NCI-H526 (cell line): Measurements from ENCODE around the gene IFIT5.
A peak's percentile ranks its signal among the peaks of the same experiment; 100 is the strongest.
"Not testable (repeated sequence)": the region's sequence is repeated elsewhere in the genome, so short reads cannot be mapped to it uniquely, and the experiment has no call there.

ENCODE experiments used
- DNase-seq, 2 experiments: peaks; one replicate each; lab custom pipeline; 2025; lab: John Stamatoyannopoulos, UW

IFIT5 gene

GRCh38 chr10:89428877-89429276, 14.5 kb downstream of the IFIT5 start:
- DNase-seq, result no peak

DNA sequence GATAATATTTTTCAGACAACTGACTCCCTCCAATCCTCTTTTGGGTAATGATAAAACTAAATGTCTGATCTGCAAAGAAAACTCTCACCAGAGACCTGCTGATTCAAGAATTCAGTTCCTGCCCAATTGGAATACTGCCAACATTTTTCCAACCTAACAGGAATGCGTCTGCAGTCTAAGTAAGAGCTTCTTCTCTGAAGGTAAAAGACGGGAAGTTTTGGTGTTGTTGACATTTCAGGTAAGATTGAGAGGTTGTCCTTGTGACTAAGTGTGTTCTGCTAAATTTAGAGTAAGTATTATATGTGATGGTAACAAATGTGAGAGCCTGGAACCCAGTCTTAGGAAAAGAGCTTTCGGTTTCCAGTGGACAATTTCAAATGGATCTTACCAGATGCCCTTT, 17.6 kb downstream of the IFIT5 start:
- no peak for DNase-seq

GRCh38 chr10:89438525-89438924, 24.2 kb downstream of the IFIT5 start:
- DNase-seq, result no peak

DNA sequence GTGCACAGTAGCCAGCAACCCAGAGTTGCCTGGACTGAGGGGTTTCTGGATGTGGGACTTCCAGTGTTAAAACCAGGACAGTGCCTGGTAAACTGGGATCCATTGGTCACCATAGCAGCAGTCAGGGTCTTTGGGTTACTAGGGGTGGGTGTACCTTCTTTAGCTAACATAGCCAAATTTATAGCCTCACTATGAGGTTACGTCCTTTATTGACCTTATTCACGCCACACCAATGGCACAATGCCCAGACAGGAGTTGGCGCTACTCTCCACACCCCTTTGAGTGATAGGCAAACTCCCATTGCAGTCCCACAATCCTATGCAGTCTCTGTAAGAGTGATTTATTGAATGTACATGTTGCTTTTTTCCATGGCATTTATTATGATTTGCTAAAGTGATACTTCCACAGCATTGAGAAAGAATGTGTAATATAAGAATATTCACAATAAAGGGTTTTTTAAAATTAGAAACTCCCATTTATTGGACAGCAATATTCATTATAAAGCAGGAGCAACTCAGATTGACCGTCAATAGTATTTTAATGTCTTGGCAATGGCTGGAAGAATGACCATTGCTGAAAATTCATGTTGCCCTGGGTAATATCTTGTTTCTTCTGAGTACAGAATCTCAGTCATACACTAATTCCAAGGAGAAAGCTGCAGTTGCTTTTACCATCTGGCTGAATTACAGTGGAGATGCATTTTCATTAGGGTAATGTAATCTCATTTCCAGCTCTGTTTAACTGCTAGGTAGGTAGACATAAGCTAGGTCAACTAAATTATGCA, 26.1 kb downstream of the IFIT5 start:
- no peak for DNase-seq

GRCh38 chr10:89442289-89442688, 27.9 kb downstream of the IFIT5 start:
- no peak for DNase-seq

DNA sequence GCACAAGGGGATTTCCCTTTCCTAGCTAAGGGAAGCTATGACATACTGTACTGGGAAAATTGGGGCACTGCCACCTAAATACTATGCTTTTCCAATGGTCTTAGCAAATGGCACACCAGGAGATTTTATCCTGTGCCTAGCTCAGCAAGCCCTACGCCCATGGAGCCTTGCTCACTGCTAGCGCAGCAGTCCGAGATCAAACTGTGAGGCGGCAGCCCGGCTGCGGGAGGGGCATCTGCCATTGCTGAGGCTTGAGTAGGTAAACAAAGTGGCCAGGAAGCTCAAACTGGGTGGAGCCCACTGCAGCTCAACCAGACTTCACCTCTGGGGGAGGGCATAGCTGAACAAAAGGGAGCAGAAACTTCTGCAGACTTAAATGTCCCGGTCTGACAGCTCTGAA, 30.5 kb downstream of the IFIT5 start:
- DNase-seq, result not testable (repeated sequence)

- DNase-seq, result no peak
Measured at GRCh38 chr10:89450901-89451300, 36.5 kb downstream of the IFIT5 start.

GRCh38 chr10:89452193-89452592, 37.8 kb downstream of the IFIT5 start:
- no peak for DNase-seq

GRCh38 chr10:89454561-89455347, 40.4 kb downstream of the IFIT5 start:
- no peak for DNase-seq

GRCh38 chr10:89458291-89458690, 43.9 kb downstream of the IFIT5 start:
- DNase-seq, result no peak

DNA sequence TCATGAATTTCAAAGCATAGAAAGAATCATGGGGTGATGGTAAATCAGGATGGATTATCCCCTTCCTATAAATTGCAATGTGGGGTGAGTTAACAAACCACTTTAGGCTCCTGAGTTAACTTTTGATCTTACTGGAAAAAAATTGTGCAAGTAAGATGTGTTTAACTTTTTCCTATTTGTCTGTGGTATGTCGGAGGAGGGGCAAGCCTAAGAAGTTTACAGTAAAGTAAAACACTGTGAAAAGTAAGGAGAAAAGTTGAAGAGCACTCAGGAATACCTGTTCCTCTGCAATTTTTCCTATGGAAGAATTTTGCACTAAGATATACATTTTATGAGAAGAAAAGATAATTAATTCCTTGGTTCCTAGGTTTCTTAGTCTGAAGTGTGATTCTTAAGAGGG, 44.4 kb downstream of the IFIT5 start:
- no peak for DNase-seq

- DNase-seq, result no peak
Measured at GRCh38 chr10:89463846-89464537, 49.6 kb downstream of the IFIT5 start.

DNA sequence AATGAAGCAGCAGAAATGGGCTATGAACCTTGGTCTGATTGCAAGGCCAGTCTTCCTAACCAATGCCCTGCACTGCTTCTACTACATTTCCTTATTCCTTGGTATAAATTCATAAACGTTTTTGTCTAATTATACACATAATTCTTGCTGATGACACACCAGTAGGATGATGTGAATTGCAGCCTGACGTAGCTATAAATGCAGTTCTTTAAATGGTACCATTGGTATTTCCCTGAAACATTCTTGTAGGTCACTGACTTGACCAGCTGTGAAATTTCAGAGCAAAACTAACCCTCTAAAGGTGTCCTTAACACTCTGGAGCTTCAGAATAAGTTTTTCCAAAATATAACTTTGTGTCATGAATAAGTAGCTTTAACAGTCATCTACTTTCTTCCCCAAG, 50.8 kb downstream of the IFIT5 start:
- no peak for DNase-seq

GRCh38 chr10:89466599-89467035, 52.2 kb downstream of the IFIT5 start:
- DNase-seq, result peak; percentile 0 to 13

DNA sequence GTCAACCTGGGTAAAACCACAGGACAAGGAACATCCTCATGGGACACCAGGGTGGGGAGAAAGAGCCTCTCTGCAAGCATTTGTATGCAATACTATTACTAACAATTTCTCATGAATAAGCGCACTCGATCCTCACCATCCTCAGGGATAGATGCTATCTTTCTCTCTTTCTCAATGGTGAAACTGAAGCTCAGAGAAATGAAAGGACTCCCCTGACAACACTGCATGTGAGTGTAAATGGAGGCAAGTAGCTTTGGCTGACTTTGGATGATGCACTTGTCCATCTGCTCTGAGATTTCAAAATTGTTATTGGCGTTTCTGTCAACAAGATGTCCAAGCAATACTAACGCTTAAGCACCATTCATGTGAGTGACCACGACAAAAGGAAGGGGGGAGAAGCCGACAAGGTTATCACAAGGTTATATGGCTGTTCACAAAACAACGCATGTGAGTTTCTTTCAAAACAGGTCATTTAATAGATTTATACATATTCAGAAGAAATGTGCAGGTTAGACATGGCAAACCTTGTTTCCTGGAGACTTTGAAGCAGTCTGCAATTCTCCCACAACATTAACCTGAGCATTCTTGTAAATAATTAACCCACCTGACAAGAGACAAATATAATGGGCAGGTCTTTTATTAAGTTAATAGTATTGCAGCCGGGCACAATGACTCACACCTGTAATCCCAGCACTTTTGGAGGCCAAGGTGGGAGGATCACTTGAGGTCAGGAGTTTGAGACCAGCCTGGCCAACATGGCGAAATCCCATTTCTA, 54.0 kb downstream of the IFIT5 start:
- DNase-seq, result no peak

DNA sequence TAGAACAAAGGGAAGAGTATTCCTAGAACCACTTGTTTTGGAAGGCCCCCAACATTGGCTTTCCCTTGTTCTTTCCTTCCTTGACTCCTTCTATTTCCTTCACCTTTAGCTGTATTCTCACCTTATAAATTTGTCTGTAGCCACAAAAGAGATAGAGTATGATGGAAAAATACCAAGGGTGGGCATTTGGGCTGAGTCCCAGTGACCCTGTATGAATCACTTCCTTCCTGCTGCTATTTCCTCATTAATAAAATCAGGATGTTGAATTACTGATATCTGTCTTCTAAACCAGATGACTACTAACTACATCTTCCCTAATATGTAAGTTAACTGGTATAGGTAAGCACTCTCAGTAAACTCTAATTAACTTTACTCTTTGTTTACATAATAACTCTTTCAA, 55.1 kb downstream of the IFIT5 start:
- no peak for DNase-seq
